Transverse colon (tissue), 4 donors: Measurements from ENCODE around the gene SCN5A. TPM values are rescaled to one million over a fixed set of nuclear protein-coding genes. Genes with fewer than 3 reads are reported as not detected.

ENCODE experiments used
- DNase-seq: peaks from one replicate; pipeline ENCODE4 v3.0.0-alpha.2; 2019
- H3K27ac ChIP-seq, 4 donors: fragments of 200-600 bp; sonication (generic); 2 replicates each; pipeline ENCODE4 v1.5.1; 2016 to 2018; ENCODE audit warnings: inconsistent platforms in 4 of 4
- H3K27me3 ChIP-seq: fragments of 200-600 bp; sonication (generic); 2 replicates; pipeline ENCODE4 v1.5.1; 2017; ENCODE audit warnings: inconsistent platforms
- H3K36me3 ChIP-seq, 4 donors: fragments of 200-600 bp; sonication (generic); 2 replicates each; pipeline ENCODE4 v1.5.1; 2017 to 2019; ENCODE audit warnings: inconsistent platforms in 4 of 4
- H3K4me1 ChIP-seq, 4 donors: fragments of 200-600 bp; sonication (generic); 2 replicates each; pipeline ENCODE4 v1.5.1; 2017 to 2020; ENCODE audit warnings: inconsistent platforms in 4 of 4
- H3K4me3 ChIP-seq, 4 donors: fragments of 200-600 bp; sonication (generic); 1 replicate in 1 of 4; 2 replicates in 3 of 4; pipeline versions ENCODE4 v1.5.1 to v1.6.1; 2017 to 2019; ENCODE audit warnings: inconsistent platforms in 4 of 4
- H3K9me3 ChIP-seq, 2 donors: fragments of 200-600 bp; sonication (generic); 2 replicates each; pipeline ENCODE4 v1.5.1; 2017 to 2019; ENCODE audit warnings: inconsistent platforms in 2 of 2
- EP300 ChIP-seq: sonication (generic); formaldehyde crosslinking; IDR thresholded peaks from one replicate; pipeline ENCODE4 v1.6.1; 2017; ENCODE audit warnings: antibody characterized with exemption, low read depth
- POLR2A ChIP-seq: fragments of 450-650 bp; IDR thresholded peaks from one replicate; pipeline ENCODE4 v1.6.1; 2016; ENCODE audit warnings: antibody characterized with exemption, mild to moderate bottlenecking, moderate library complexity
- POLR2AphosphoS5 ChIP-seq, 3 donors: sonication (generic); formaldehyde crosslinking; IDR thresholded peaks; one replicate each; pipeline ENCODE4 v1.6.1; 2016; ENCODE audit warnings: antibody characterized with exemption in 3 of 3
- WGBS, 2 donors: methylation state at CpG; one replicate each; pipeline ENCODE4 v1.1.5; 2018; ENCODE audit warnings: low coverage in 1 of 2; 5-methylcytosine and 5-hydroxymethylcytosine counted together
- in situ Hi-C, 4 donors: fragments of 200-750 bp; cut with MboI; loops; one replicate each; pipeline versions ENCODE4 v1.15.0 to v1.15.1; 2017; ENCODE audit warnings: low sequenced_read_pairs in 3 of 4, low pct_ligation_motif_present in 1 of 4, low pct_unique_long_range_greater_than_20kb in 1 of 4
- intact Hi-C: fragments of 100-400 bp; cut with DNase I; formaldehyde crosslinking; loops from one replicate; pipeline ENCODE4 v1.15.1; 2023; ENCODE audit warnings: low total_unique reads
- total RNA-seq, 4 donors: library from RNA; depleted of rRNA; stranded (reverse); fragments of >200 nt; gene quantifications; one replicate each; pipeline ENCODE4 v1.1.0, GENCODE V29; 2016
- TF ChIP-seq, protein P1 (sequence below), 5 experiments: fragments of 200-600 bp in 3 of 5; fragments of 450-650 bp in 2 of 5; sonication (generic) in 3 of 5; IDR thresholded peaks; 1 replicate in 2 of 5; 2 replicates in 3 of 5; pipeline ENCODE4 v1.5.1; 2016 to 2017; ENCODE audit warnings: antibody characterized with exemption in 5 of 5, inconsistent platforms in 3 of 5, mild to moderate bottlenecking in 2 of 5, moderate library complexity in 1 of 5

SCN5A gene
- total RNA-seq, 4 donors from 2014 or later: 0.16 to 0.27 TPM; not detected in 2

DNA sequence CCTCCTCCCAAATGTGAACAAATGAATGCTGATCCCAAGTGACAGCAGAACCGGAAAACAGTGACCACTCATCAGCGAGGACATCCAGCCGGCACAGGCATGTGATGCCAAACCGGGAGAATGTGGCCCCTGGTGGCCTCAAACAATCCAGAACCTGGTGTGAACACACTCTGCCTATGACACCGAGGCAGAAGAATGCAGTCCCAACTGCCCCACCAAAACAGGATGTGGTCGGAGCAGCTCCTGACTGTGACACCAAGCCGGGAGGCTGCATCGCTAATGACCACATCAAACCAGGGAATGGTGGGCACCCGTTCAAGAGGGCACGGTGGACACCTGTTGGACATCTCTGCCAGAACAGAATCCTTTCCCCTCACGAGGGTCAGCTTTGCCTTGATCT is 15.4 kb downstream of the SCN5A start:
- DNase-seq: no peak
- no peaks in the 10 kb centered on the region for H3K36me3 ChIP-seq
- 70 to 74% methylated on average over 2 to 11 of the region's 11 CpGs for WGBS, 2 donors

GRCh38 chr3:38632989-38633388 is 16.5 kb downstream of the SCN5A start:
- in situ Hi-C loops: no loop called here
- intact Hi-C loops: no loop called here
- WGBS, 2 donors: 85% methylated on average over 12 of the region's 12 CpGs; no CpG with 5 or more reads in 1 of the 2 donors

More for the DNA sequence above, 15.4 kb downstream of the SCN5A start:
- in situ Hi-C loops (no loop called here), intact Hi-C loops (no loop called here)
- Histone ChIP-seq H3K9me3 (no peaks in the 10 kb centered on the region), H3K4me1 (no peaks in the 10 kb centered on the region), H3K4me3 (no peak overlapping the region), H3K27me3 (no peaks in the 10 kb centered on the region), H3K27ac (no peak overlapping the region)
- no peak for TF ChIP-seq POLR2A
- no peak for TF ChIP-seq EP300

DNA sequence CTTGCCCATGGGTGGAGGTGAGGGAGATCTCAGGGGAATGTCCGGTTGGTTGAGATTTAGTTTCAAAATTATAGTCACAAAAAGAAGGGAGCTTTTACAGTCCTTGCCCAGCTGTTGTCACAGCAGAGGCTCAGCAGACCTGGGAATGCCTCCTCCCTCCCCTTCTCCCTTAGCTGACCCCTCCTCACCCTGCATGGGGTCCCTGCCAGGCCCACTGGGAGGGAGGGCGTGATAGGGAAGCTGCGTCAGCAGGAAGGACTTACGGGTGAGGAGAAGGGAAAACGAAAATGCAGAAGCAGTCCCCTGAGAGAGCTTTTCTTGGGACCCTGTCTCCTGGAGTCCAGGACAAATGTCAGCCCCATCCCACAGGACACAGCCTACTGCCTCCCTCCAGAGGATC is 18.9 kb downstream of the SCN5A start:
- DNase-seq: no peak
- TF ChIP-seq EP300 (no peak), POLR2AphosphoS5 (IDR thresholded peaks at IDR 0.05) (no peak), POLR2A (no peak)
- TF ChIP-seq, protein P1, sequence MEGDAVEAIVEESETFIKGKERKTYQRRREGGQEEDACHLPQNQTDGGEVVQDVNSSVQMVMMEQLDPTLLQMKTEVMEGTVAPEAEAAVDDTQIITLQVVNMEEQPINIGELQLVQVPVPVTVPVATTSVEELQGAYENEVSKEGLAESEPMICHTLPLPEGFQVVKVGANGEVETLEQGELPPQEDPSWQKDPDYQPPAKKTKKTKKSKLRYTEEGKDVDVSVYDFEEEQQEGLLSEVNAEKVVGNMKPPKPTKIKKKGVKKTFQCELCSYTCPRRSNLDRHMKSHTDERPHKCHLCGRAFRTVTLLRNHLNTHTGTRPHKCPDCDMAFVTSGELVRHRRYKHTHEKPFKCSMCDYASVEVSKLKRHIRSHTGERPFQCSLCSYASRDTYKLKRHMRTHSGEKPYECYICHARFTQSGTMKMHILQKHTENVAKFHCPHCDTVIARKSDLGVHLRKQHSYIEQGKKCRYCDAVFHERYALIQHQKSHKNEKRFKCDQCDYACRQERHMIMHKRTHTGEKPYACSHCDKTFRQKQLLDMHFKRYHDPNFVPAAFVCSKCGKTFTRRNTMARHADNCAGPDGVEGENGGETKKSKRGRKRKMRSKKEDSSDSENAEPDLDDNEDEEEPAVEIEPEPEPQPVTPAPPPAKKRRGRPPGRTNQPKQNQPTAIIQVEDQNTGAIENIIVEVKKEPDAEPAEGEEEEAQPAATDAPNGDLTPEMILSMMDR (IDR thresholded peaks at IDR 0.05): no peak
- Histone ChIP-seq H3K36me3 (no peaks in the 10 kb centered on the region), H3K4me1 (no peaks in the 10 kb centered on the region), H3K9me3 (no peaks in the 10 kb centered on the region), H3K27me3 (no peaks in the 10 kb centered on the region), H3K4me3 (no peak overlapping the region), H3K27ac (no peak overlapping the region)
- WGBS, 2 donors: 46 to 66% methylated on average over 4 to 5 of the region's 5 CpGs
- in situ Hi-C loops (no loop called here), intact Hi-C loops (no loop called here)

More at GRCh38 chr3:38632989-38633388, 16.5 kb downstream of the SCN5A start:
- H3K4me1 ChIP-seq: no peaks in the 10 kb centered on the region
- no peak for TF ChIP-seq POLR2A
- TF ChIP-seq EP300: no peak
- TF ChIP-seq, protein P1 (IDR thresholded peaks at IDR 0.05): no peak
- no peak for TF ChIP-seq POLR2AphosphoS5 (IDR thresholded peaks at IDR 0.05)
- H3K27me3 ChIP-seq: no peaks in the 10 kb centered on the region
- H3K4me3 ChIP-seq: no peak overlapping the region
- no peaks in the 10 kb centered on the region for H3K9me3 ChIP-seq
- no peak overlapping the region for H3K27ac ChIP-seq
- H3K36me3 ChIP-seq: no peaks in the 10 kb centered on the region
- no peak for DNase-seq

- Histone ChIP-seq H3K4me3 (no peak overlapping the region), H3K27ac (no peak overlapping the region), H3K27me3 (no peaks in the 10 kb centered on the region), H3K9me3 (no peaks in the 10 kb centered on the region), H3K36me3 (no peaks in the 10 kb centered on the region), H3K4me1 (no peaks in the 10 kb centered on the region)
- in situ Hi-C loops: no loop called here
- no peak for DNase-seq
- 88 to 100% methylated on average over 1 to 8 of the region's 8 CpGs for WGBS, 2 donors
- TF ChIP-seq POLR2A: no peak
- TF ChIP-seq EP300: no peak
- TF ChIP-seq, protein P1 (IDR thresholded peaks at IDR 0.05): no peak
- no peak for TF ChIP-seq POLR2AphosphoS5 (IDR thresholded peaks at IDR 0.05)
- intact Hi-C loops: no loop called here
Measured at GRCh38 chr3:38630070-38630469, 19.4 kb downstream of the SCN5A start.

- TF ChIP-seq, protein P1 (IDR thresholded peaks at IDR 0.05): no peak
- 91% methylated on average over 5 of the region's 5 CpGs; no CpG with 5 or more reads in 1 of the 2 donors for WGBS, 2 donors
- in situ Hi-C loops (no loop called here), intact Hi-C loops (no loop called here)
- H3K4me1 ChIP-seq: no peaks in the 10 kb centered on the region
- H3K4me3 ChIP-seq: no peak overlapping the region
- H3K9me3 ChIP-seq: no peaks in the 10 kb centered on the region
- no peak overlapping the region for H3K27ac ChIP-seq
- no peak for DNase-seq
- no peaks in the 10 kb centered on the region for H3K27me3 ChIP-seq
- no peaks in the 10 kb centered on the region for H3K36me3 ChIP-seq
Measured at GRCh38 chr3:38628835-38629234, 20.7 kb downstream of the SCN5A start.
